Measurements from ENCODE around the gene TENT4B.

DNA sequence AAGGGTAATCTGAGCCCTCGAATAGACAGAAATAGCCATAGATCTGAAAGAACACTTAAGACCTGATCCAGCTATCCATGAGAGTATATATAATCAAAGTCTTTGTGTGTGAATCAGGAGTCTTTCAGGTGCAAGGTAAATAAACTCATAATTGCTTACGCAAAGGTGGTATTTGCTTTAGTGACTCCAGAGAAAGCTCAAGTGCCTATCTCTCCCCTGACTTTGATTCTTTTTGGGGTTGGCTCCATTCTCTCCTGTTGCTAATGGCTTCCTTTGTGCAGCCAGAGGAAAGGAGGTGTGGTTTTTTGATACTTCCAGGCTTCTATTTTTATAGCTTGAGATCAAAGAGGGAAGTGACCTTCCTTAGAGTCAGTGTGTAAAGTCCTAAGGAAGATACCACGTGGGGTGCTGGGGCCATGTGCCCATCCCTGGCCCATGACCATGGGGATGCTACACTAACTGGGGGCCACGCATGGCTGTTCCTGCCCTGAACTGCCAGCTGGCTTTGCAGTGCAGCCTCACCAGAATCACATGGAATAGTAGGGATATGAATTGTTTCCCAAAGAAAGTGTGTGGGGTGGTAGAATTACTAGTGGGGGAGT, 45.8 kb downstream of the TENT4B start:
- TF ChIP-seq CTCF (conservative IDR thresholded peaks at IDR 0.05; ENCODE audit: low read length) = no peak
- TF ChIP-seq EZH2phosphoT487 (IDR thresholded peaks at IDR 0.05; ENCODE audit: borderline replicate concordance, low read depth, low read length) = no peak
